GM23338 (cell line): ENCODE data around the gene ZNF525.

Source experiments
- CREB1 ChIP-seq: fragments of 250-450 bp; sonication (Bioruptor Pico); IDR thresholded peaks from 2 replicates; pipeline ENCODE4 v1.5.0; 2020; ENCODE audit warnings: low read depth, mild to moderate bottlenecking, moderate library complexity
- EZH2 ChIP-seq: fragments of 200-600 bp; sonication (generic); IDR thresholded peaks from one replicate; pipeline ENCODE4 v1.8.0; 2017; ENCODE audit warnings: antibody characterized with exemption, mild to moderate bottlenecking, low read depth; ENCODE audit not compliant: unreplicated experiment
- EZH2phosphoT487 ChIP-seq: fragments of 200-600 bp; sonication (generic); IDR thresholded peaks from one replicate; pipeline ENCODE4 v1.8.1; 2018; ENCODE audit warnings: antibody characterized with exemption; ENCODE audit not compliant: unreplicated experiment
- JUNB ChIP-seq: IDR thresholded peaks from one replicate; pipeline ENCODE4 v1.6.1; 2016; ENCODE audit warnings: antibody characterized with exemption; ENCODE audit not compliant: unreplicated experiment
- NANOG ChIP-seq: IDR thresholded peaks from 2 replicates; pipeline ENCODE4 v1.6.1; 2016; ENCODE audit warnings: antibody characterized with exemption, borderline replicate concordance
- POLR2AphosphoS5 ChIP-seq: IDR thresholded peaks from 2 replicates; pipeline ENCODE4 v1.6.1; 2016; ENCODE audit warnings: antibody characterized with exemption, low read depth
- TF ChIP-seq, protein P1 (sequence below), 2 experiments: fragments of 200-600 bp in 1 of 2; sonication (generic) in 1 of 2; conservative IDR thresholded peaks; 2 replicates each; pipeline versions ENCODE4 v1.5.1 to v1.6.1; 2016 to 2017; ENCODE audit warnings: antibody characterized with exemption in 2 of 2, low read depth in 2 of 2, mild to moderate bottlenecking in 2 of 2, moderate library complexity in 1 of 2
- TF ChIP-seq, protein P2 (sequence below): IDR thresholded peaks from one replicate; pipeline ENCODE4 v1.6.1; 2018; ENCODE audit warnings: antibody characterized with exemption; ENCODE audit not compliant: unreplicated experiment
- TF ChIP-seq, protein P3 (sequence below): fragments of 250-450 bp; sonication (Bioruptor Pico); IDR thresholded peaks from 2 replicates; pipeline ENCODE4 v1.5.0; 2020; ENCODE audit warnings: mild to moderate bottlenecking, moderate library complexity
- TF ChIP-seq, protein P4 (sequence below): IDR thresholded peaks from 2 replicates; pipeline ENCODE4 v1.6.1; 2016; ENCODE audit warnings: antibody characterized with exemption

DNA sequence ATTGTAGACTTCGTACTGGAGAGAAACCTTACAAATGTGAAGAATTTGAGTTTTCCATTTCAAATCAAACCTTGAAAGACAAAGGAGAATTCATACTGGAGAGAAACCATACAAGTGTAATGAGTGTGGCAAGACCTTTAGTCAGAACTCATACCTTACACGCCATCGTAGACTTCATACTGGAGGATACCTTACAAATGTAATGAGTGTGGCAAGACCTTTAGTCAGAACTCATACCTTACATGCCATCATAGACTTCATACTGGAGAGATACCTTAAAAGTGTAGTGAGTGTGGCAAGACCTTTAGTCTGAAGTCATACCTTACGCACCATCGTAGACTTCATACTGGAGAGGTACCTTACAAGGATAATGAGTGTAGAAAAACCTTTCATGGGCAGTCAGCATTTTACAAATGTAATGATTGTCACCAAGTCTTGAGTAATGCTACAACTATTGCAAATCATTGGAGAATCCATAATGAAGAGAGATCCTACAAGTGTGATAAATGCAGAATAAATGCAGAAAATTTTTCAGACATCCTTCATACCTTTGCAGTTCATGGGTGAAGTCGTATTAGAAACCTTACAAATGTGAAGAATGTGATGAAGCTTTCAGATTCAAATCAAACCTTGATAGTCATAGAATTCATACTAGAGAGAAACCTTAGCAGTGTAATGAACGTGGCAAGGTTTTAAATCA is 44.1 kb downstream of the ZNF525 start:
- TF ChIP-seq, protein P1, sequence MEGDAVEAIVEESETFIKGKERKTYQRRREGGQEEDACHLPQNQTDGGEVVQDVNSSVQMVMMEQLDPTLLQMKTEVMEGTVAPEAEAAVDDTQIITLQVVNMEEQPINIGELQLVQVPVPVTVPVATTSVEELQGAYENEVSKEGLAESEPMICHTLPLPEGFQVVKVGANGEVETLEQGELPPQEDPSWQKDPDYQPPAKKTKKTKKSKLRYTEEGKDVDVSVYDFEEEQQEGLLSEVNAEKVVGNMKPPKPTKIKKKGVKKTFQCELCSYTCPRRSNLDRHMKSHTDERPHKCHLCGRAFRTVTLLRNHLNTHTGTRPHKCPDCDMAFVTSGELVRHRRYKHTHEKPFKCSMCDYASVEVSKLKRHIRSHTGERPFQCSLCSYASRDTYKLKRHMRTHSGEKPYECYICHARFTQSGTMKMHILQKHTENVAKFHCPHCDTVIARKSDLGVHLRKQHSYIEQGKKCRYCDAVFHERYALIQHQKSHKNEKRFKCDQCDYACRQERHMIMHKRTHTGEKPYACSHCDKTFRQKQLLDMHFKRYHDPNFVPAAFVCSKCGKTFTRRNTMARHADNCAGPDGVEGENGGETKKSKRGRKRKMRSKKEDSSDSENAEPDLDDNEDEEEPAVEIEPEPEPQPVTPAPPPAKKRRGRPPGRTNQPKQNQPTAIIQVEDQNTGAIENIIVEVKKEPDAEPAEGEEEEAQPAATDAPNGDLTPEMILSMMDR (conservative IDR thresholded peaks at IDR 0.05; ENCODE audit: low read depth in 2 of 2), result no peak
- TF ChIP-seq CREB1 (CRISPR knock-in tag) (no peak), POLR2AphosphoS5 (no peak), EZH2 (no peak), NANOG (no peak), EZH2phosphoT487 (no peak), JUNB (no peak)
- TF ChIP-seq, protein P2, sequence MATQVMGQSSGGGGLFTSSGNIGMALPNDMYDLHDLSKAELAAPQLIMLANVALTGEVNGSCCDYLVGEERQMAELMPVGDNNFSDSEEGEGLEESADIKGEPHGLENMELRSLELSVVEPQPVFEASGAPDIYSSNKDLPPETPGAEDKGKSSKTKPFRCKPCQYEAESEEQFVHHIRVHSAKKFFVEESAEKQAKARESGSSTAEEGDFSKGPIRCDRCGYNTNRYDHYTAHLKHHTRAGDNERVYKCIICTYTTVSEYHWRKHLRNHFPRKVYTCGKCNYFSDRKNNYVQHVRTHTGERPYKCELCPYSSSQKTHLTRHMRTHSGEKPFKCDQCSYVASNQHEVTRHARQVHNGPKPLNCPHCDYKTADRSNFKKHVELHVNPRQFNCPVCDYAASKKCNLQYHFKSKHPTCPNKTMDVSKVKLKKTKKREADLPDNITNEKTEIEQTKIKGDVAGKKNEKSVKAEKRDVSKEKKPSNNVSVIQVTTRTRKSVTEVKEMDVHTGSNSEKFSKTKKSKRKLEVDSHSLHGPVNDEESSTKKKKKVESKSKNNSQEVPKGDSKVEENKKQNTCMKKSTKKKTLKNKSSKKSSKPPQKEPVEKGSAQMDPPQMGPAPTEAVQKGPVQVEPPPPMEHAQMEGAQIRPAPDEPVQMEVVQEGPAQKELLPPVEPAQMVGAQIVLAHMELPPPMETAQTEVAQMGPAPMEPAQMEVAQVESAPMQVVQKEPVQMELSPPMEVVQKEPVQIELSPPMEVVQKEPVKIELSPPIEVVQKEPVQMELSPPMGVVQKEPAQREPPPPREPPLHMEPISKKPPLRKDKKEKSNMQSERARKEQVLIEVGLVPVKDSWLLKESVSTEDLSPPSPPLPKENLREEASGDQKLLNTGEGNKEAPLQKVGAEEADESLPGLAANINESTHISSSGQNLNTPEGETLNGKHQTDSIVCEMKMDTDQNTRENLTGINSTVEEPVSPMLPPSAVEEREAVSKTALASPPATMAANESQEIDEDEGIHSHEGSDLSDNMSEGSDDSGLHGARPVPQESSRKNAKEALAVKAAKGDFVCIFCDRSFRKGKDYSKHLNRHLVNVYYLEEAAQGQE, result no peak
- TF ChIP-seq, protein P3, sequence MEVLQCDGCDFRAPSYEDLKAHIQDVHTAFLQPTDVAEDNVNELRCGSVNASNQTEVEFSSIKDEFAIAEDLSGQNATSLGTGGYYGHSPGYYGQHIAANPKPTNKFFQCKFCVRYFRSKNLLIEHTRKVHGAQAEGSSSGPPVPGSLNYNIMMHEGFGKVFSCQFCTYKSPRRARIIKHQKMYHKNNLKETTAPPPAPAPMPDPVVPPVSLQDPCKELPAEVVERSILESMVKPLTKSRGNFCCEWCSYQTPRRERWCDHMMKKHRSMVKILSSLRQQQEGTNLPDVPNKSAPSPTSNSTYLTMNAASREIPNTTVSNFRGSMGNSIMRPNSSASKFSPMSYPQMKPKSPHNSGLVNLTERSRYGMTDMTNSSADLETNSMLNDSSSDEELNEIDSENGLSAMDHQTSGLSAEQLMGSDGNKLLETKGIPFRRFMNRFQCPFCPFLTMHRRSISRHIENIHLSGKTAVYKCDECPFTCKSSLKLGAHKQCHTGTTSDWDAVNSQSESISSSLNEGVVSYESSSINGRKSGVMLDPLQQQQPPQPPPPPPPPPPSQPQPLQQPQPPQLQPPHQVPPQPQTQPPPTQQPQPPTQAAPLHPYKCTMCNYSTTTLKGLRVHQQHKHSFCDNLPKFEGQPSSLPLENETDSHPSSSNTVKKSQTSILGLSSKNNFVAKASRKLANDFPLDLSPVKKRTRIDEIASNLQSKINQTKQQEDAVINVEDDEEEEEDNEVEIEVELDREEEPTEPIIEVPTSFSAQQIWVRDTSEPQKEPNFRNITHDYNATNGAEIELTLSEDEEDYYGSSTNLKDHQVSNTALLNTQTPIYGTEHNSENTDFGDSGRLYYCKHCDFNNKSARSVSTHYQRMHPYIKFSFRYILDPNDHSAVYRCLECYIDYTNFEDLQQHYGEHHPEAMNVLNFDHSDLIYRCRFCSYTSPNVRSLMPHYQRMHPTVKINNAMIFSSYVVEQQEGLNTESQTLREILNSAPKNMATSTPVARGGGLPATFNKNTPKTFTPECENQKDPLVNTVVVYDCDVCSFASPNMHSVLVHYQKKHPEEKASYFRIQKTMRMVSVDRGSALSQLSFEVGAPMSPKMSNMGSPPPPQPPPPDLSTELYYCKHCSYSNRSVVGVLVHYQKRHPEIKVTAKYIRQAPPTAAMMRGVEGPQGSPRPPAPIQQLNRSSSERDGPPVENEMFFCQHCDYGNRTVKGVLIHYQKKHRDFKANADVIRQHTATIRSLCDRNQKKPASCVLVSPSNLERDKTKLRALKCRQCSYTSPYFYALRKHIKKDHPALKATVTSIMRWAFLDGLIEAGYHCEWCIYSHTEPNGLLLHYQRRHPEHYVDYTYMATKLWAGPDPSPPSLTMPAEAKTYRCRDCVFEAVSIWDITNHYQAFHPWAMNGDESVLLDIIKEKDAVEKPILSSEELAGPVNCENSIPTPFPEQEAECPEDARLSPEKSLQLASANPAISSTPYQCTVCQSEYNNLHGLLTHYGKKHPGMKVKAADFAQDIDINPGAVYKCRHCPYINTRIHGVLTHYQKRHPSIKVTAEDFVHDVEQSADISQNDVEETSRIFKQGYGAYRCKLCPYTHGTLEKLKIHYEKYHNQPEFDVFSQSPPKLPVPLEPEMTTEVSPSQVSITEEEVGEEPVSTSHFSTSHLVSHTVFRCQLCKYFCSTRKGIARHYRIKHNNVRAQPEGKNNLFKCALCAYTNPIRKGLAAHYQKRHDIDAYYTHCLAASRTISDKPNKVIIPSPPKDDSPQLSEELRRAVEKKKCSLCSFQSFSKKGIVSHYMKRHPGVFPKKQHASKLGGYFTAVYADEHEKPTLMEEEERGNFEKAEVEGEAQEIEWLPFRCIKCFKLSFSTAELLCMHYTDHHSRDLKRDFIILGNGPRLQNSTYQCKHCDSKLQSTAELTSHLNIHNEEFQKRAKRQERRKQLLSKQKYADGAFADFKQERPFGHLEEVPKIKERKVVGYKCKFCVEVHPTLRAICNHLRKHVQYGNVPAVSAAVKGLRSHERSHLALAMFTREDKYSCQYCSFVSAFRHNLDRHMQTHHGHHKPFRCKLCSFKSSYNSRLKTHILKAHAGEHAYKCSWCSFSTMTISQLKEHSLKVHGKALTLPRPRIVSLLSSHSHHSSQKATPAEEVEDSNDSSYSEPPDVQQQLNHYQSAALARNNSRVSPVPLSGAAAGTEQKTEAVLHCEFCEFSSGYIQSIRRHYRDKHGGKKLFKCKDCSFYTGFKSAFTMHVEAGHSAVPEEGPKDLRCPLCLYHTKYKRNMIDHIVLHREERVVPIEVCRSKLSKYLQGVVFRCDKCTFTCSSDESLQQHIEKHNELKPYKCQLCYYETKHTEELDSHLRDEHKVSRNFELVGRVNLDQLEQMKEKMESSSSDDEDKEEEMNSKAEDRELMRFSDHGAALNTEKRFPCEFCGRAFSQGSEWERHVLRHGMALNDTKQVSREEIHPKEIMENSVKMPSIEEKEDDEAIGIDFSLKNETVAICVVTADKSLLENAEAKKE (CRISPR knock-in tag), result no peak
- TF ChIP-seq, protein P4, sequence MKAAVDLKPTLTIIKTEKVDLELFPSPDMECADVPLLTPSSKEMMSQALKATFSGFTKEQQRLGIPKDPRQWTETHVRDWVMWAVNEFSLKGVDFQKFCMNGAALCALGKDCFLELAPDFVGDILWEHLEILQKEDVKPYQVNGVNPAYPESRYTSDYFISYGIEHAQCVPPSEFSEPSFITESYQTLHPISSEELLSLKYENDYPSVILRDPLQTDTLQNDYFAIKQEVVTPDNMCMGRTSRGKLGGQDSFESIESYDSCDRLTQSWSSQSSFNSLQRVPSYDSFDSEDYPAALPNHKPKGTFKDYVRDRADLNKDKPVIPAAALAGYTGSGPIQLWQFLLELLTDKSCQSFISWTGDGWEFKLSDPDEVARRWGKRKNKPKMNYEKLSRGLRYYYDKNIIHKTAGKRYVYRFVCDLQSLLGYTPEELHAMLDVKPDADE, result no peak
